Measurements from ENCODE around the gene TNFRSF12A.

DNA sequence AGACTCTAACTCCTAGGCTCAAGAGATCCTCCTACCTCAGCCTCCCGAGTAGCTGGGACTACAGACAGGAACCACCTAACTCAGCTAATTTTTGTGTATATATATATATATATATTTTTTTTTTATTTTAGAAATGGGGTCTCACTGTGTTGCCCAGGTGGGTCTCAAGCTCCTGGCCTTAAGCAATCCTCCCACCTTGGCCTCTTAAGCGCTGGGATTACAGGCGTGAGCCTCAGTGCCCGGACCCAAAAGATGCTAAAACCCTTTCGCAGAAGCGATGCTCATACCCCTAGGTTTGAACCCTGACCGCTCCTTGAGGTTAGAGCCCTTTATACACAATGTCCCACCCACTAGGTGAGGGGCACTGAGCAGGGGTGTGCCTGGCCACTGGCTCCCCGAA is 9.7 kb upstream of the TNFRSF12A start:
- TF ChIP-seq POLR2AphosphoS5 (IDR thresholded peaks at IDR 0.05; ENCODE audit: low read depth, low read length) (no peak), SIN3A (IDR thresholded peaks at IDR 0.05; ENCODE audit: borderline replicate concordance, insufficient read depth, low read depth, low read length) (no peak)
- TF ChIP-seq, protein P1, sequence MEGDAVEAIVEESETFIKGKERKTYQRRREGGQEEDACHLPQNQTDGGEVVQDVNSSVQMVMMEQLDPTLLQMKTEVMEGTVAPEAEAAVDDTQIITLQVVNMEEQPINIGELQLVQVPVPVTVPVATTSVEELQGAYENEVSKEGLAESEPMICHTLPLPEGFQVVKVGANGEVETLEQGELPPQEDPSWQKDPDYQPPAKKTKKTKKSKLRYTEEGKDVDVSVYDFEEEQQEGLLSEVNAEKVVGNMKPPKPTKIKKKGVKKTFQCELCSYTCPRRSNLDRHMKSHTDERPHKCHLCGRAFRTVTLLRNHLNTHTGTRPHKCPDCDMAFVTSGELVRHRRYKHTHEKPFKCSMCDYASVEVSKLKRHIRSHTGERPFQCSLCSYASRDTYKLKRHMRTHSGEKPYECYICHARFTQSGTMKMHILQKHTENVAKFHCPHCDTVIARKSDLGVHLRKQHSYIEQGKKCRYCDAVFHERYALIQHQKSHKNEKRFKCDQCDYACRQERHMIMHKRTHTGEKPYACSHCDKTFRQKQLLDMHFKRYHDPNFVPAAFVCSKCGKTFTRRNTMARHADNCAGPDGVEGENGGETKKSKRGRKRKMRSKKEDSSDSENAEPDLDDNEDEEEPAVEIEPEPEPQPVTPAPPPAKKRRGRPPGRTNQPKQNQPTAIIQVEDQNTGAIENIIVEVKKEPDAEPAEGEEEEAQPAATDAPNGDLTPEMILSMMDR (IDR thresholded peaks at IDR 0.05): no peak
- TF ChIP-seq, protein P2, sequence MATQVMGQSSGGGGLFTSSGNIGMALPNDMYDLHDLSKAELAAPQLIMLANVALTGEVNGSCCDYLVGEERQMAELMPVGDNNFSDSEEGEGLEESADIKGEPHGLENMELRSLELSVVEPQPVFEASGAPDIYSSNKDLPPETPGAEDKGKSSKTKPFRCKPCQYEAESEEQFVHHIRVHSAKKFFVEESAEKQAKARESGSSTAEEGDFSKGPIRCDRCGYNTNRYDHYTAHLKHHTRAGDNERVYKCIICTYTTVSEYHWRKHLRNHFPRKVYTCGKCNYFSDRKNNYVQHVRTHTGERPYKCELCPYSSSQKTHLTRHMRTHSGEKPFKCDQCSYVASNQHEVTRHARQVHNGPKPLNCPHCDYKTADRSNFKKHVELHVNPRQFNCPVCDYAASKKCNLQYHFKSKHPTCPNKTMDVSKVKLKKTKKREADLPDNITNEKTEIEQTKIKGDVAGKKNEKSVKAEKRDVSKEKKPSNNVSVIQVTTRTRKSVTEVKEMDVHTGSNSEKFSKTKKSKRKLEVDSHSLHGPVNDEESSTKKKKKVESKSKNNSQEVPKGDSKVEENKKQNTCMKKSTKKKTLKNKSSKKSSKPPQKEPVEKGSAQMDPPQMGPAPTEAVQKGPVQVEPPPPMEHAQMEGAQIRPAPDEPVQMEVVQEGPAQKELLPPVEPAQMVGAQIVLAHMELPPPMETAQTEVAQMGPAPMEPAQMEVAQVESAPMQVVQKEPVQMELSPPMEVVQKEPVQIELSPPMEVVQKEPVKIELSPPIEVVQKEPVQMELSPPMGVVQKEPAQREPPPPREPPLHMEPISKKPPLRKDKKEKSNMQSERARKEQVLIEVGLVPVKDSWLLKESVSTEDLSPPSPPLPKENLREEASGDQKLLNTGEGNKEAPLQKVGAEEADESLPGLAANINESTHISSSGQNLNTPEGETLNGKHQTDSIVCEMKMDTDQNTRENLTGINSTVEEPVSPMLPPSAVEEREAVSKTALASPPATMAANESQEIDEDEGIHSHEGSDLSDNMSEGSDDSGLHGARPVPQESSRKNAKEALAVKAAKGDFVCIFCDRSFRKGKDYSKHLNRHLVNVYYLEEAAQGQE (IDR thresholded peaks at IDR 0.05; ENCODE audit: insufficient read depth in 1 of 2, low read depth in 2 of 2, low read length in 1 of 2): no peak
